HepG2 (cell line): Measurements from ENCODE around the gene CNTD1. TPM values are rescaled to one million over a fixed set of nuclear protein-coding genes. Genes with fewer than 3 reads are reported as not detected.
A peak's percentile ranks its signal among the peaks of the same experiment; 100 is the strongest.

Source experiments
- ATAC-seq: fragments of 200-7000 bp; cut with Tn5 transposase; 3 replicates; pipeline ENCODE4 v1.9.1; 2020; ENCODE audit warnings: mild to moderate bottlenecking, moderate library complexity
- BruUV-seq: library from RNA; stranded (reverse); fragments of 400-500 nt; replicated peaks from 2 replicates; lab custom pipeline; 2021; lab: Mats Ljungman, UMichigan
- CTCF ChIA-PET: fragments of 300-600 bp; formaldehyde crosslinking; extraction: SDS; loops from one replicate; lab custom pipeline; 2021; ENCODE audit warnings: low total read pairs, inconsistent platforms, low intra/inter-chr PET ratio; lab: Yijun Ruan, JAX
- POLR2A ChIA-PET: fragments of 350-600 bp; sonication (Branson Sonifier 250); formaldehyde crosslinking; loops from one replicate; lab custom pipeline; 2020; ENCODE audit warnings: antibody characterized with exemption, inconsistent platforms; lab: Yijun Ruan, JAX
- DNase-seq: peaks from one replicate; pipeline ENCODE4 v3.0.0-alpha.2; 2015; ENCODE audit warnings: low spot score
- FAIRE-seq: peaks from 3 replicates; lab custom pipeline; 2011; peaks lifted over from hg19 to GRCh38; lab: Jason Lieb, UNC
- H2AFZ ChIP-seq: one replicate; pipeline ENCODE4 v1.6.1; 2011; ENCODE audit warnings: low read length, inconsistent platforms
- H3K27ac ChIP-seq: fragments of 300-600 bp; 3 replicates; pipeline ENCODE4 v1.8.0; 2011; ENCODE audit warnings: mixed run types, mild to moderate bottlenecking, mixed read lengths, low read length, inconsistent platforms; ENCODE audit not compliant: insufficient read depth; ENCODE audit errors: extremely low read length
- H3K27me3 ChIP-seq, 2 experiments: fragments of 200-600 bp in 1 of 2; 2 replicates in 1 of 2; 3 replicates in 1 of 2; pipeline versions ENCODE4 v1.6.0 to v1.8.0; 2011; ENCODE audit warnings: low read length in 2 of 2, mild to moderate bottlenecking in 2 of 2, moderate library complexity in 2 of 2, inconsistent platforms in 1 of 2; ENCODE audit not compliant: insufficient read depth in 2 of 2, control insufficient read depth in 1 of 2
- H3K36me3 ChIP-seq, 2 experiments: fragments of 200-600 bp in 1 of 2; replicated peaks in 1 of 2; 2 replicates in 1 of 2; 3 replicates in 1 of 2; pipeline versions ENCODE4 v1.5.1 to v1.8.0; 2011; ENCODE audit warnings: low read length in 2 of 2, inconsistent platforms in 1 of 2; ENCODE audit not compliant: insufficient read depth in 2 of 2, control insufficient read depth in 1 of 2
- H3K4me1 ChIP-seq: 2 replicates; pipeline ENCODE4 v1.5.1; 2012; ENCODE audit warnings: low read length, inconsistent platforms; ENCODE audit not compliant: insufficient read depth
- H3K4me2 ChIP-seq: 2 replicates; pipeline ENCODE4 v1.6.0; 2011; ENCODE audit warnings: low read depth, low read length, inconsistent platforms
- H3K4me3 ChIP-seq, 3 experiments: fragments of 200-600 bp in 1 of 3; sonication (generic), shearing (Covaris generic) in 1 of 3; replicated peaks in 1 of 3; 2 replicates each; pipeline ENCODE4 v1.5.1; 2011 to 2016; ENCODE audit warnings: low read length in 3 of 3, inconsistent platforms in 2 of 3, low read depth in 2 of 3, mild to moderate bottlenecking in 2 of 3, control low read depth in 1 of 3, mixed read lengths in 1 of 3; ENCODE audit not compliant: insufficient read depth in 1 of 3
- H3K79me2 ChIP-seq: one replicate; pipeline ENCODE4 v1.6.1; 2011; ENCODE audit warnings: low read length, inconsistent platforms; ENCODE audit not compliant: insufficient read depth
- H3K9ac ChIP-seq: 2 replicates; pipeline ENCODE4 v1.6.0; 2011; ENCODE audit warnings: mild to moderate bottlenecking, low read depth, low read length, inconsistent platforms; ENCODE audit not compliant: insufficient read depth
- H3K9me3 ChIP-seq: 2 replicates; pipeline ENCODE4 v1.5.1; 2012; ENCODE audit warnings: mild to moderate bottlenecking, low read length
- H4K20me1 ChIP-seq: 2 replicates; pipeline ENCODE4 v1.6.0; 2011; ENCODE audit warnings: inconsistent platforms, mild to moderate bottlenecking, low read length, moderate library complexity; ENCODE audit not compliant: insufficient read depth
- DZIP1 ChIP-seq: sonication (generic); formaldehyde crosslinking; IDR thresholded peaks from 2 replicates; pipeline ENCODE4 v1.5.0; 2020; ENCODE audit warnings: mild to moderate bottlenecking, missing genetic modification reagents
- FOXA3 ChIP-seq: IDR thresholded peaks from 2 replicates; pipeline ENCODE4 v1.6.1; 2016; ENCODE audit warnings: missing genetic modification reagents, missing compliant biosample characterization
- ISL2 ChIP-seq: sonication (generic); formaldehyde crosslinking; IDR thresholded peaks from 2 replicates; pipeline ENCODE4 v1.5.0; 2020; ENCODE audit warnings: missing genetic modification reagents
- ISX ChIP-seq: sonication (generic); formaldehyde crosslinking; conservative IDR thresholded peaks from 2 replicates; pipeline ENCODE4 v1.5.0; 2020; ENCODE audit warnings: missing genetic modification reagents
- JARID2 ChIP-seq: sonication (generic); formaldehyde crosslinking; IDR thresholded peaks from 2 replicates; pipeline ENCODE4 v1.8.1; 2023; ENCODE audit warnings: missing genetic modification reagents, inconsistent platforms; ENCODE audit not compliant: insufficient replicate concordance
- KLF12 ChIP-seq: sonication (generic); formaldehyde crosslinking; IDR thresholded peaks from 2 replicates; pipeline ENCODE4 v1.4.0; 2020; ENCODE audit warnings: missing genetic modification reagents, borderline replicate concordance
- MEIS2 ChIP-seq: sonication (generic); formaldehyde crosslinking; IDR thresholded peaks from 2 replicates; pipeline ENCODE4 v1.9.0; 2021; ENCODE audit warnings: mild to moderate bottlenecking, missing genetic modification reagents
- POGZ ChIP-seq: sonication (generic); formaldehyde crosslinking; IDR thresholded peaks from 2 replicates; pipeline ENCODE4 v1.4.0; 2020; ENCODE audit warnings: mild to moderate bottlenecking, missing genetic modification reagents
- RCOR2 ChIP-seq: IDR thresholded peaks from 2 replicates; pipeline ENCODE4 v1.6.1; 2016; ENCODE audit warnings: missing biosample characterization, missing genetic modification reagents
- REL ChIP-seq: sonication (generic); formaldehyde crosslinking; conservative IDR thresholded peaks from 2 replicates; pipeline ENCODE4 v1.8.0; 2022; ENCODE audit warnings: mild to moderate bottlenecking, missing genetic modification reagents, moderate library complexity
- TEAD2 ChIP-seq: sonication (generic); formaldehyde crosslinking; IDR thresholded peaks from 2 replicates; pipeline ENCODE4 v1.9.0; 2021; ENCODE audit warnings: missing genetic modification reagents
- ZNF33B ChIP-seq: sonication (generic); formaldehyde crosslinking; IDR thresholded peaks from 2 replicates; pipeline ENCODE4 v1.5.1; 2020; ENCODE audit warnings: mild to moderate bottlenecking, missing genetic modification reagents
- ZNF557 ChIP-seq: sonication (generic); formaldehyde crosslinking; IDR thresholded peaks from 2 replicates; pipeline ENCODE4 v1.4.0; 2020; ENCODE audit warnings: missing genetic modification reagents
- ZNF639 ChIP-seq: conservative IDR thresholded peaks from 2 replicates; pipeline ENCODE4 v1.6.1; 2018; ENCODE audit warnings: missing genetic modification reagents
- ZNF710 ChIP-seq: sonication (generic); formaldehyde crosslinking; IDR thresholded peaks from 2 replicates; pipeline ENCODE4 v1.5.0; 2020; ENCODE audit warnings: mild to moderate bottlenecking, missing genetic modification reagents, borderline replicate concordance
- ZNF713 ChIP-seq: sonication (generic); formaldehyde crosslinking; IDR thresholded peaks from 2 replicates; pipeline ENCODE4 v1.4.0; 2020; ENCODE audit warnings: mild to moderate bottlenecking, missing genetic modification reagents
- ZNF766 ChIP-seq: sonication (generic); formaldehyde crosslinking; IDR thresholded peaks from 2 replicates; pipeline ENCODE4 v1.5.0; 2020; ENCODE audit warnings: missing genetic modification reagents, borderline replicate concordance
- WGBS: methylation state at CpG from one replicate; pipeline ENCODE4 v1.1.6; 2017; ENCODE audit warnings: low lambda C conversion rate; 5-methylcytosine and 5-hydroxymethylcytosine counted together
- in situ Hi-C: cut with HindIII; loops from 2 replicates; pipeline ENCODE4 v1.10.0; 2017; ENCODE audit warnings: low pct_unique_long_range_greater_than_20kb; ENCODE audit not compliant: extremely low pct_ligation_motif_present
- intact Hi-C: fragments of 100-400 bp; cut with micrococcal nuclease; formaldehyde crosslinking; loops from one replicate; pipeline ENCODE4 v1.10.0; 2022; ENCODE audit not compliant: unreplicated experiment
- polyA plus RNA-seq, 8 experiments: library from polyadenylated mRNA; depleted of rRNA in 3 of 8; stranded (reverse) in 7 of 8; unstranded in 1 of 8; fragments of >200 nt; fragmentation: Illumina TruSeq in 4 of 8; extraction: Trizol in 4 of 8; gene quantifications; 2 replicates each; pipeline versions ENCODE4 v1.2.1 to v1.2.3, GENCODE V29; 2011 to 2016; ENCODE audit warnings: low read depth in 4 of 8, missing spikeins in 1 of 8, mixed read lengths in 1 of 8; ENCODE audit not compliant: insufficient read depth in 1 of 8
- total RNA-seq, 5 experiments: library from RNA; depleted of rRNA; stranded (reverse); fragments of >200 nt; fragmentation: Illumina TruSeq; extraction: Trizol; gene quantifications; 2 replicates each; pipeline ENCODE4 v1.2.3, GENCODE V29; 2016; ENCODE audit warnings: low read depth in 1 of 5
- TF ChIP-seq, protein P1 (sequence below): IDR thresholded peaks from 2 replicates; pipeline ENCODE4 v1.6.1; 2016; ENCODE audit warnings: low read depth

CNTD1 gene
- total and polyA plus RNA-seq, 2 of the 13 experiments (the other 11 are each of a cell fraction or from before 2014, with no cell fraction given) = 0.11 to 0.15 TPM

DNA sequence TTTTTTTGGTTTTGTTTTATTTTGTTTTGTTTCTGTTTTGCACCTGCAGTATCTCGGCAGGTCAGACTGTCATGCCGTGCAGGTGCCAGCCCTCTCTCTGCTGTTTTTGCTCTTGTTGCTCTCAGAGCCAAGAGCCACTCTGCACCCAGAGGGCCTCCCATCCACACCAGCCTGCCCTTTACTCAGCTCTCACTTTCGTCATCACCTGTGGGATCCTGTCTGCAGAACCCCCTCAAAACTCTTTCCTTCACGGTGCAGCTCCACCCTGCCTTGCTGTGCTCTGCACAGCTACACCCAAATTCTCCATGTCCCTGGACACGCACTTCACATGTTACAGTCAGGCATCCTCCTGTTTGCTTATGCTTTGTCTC lies 54.9 kb downstream of the CNTD1 start:
- no peak overlapping the region for H2AFZ ChIP-seq
- ChIA-PET CTCF (no interaction called here), POLR2A (interaction anchor here (1.1 to 4.1 kb wide), 8 partner anchors 8 to 80 kb away, joined by 3 to 36 read pairs (median 10); partner anchors contain the start of genes AOC2 and VPS25)
- H3K9me3 ChIP-seq = no peaks in the 10 kb centered on the region
- BruUV-seq = no TSS peak
- peaks cover 76% of the 10 kb centered on the region for H3K4me1 ChIP-seq
- intact Hi-C loops = loop anchor here (2.0 kb wide), 1 partner anchor 13 kb away; no protein-coding TSS in a partner anchor
- peaks cover 10% of the 10 kb centered on the region for H3K79me2 ChIP-seq
- peak overlapping the region; percentile 77 for H3K27ac ChIP-seq
- no peaks in the 10 kb centered on the region; a peak in 1 of 5 replicates for H3K36me3 ChIP-seq
- H4K20me1 ChIP-seq = no peaks in the 10 kb centered on the region
- H3K4me3 ChIP-seq = peak overlapping the region; percentile 52 to 71 (median 53); a peak in 4 of 6 replicates
- DNase-seq (no peak), FAIRE-seq (no peak), ATAC-seq (peak; percentile 9)
- H3K4me2 ChIP-seq = peak overlapping the region; percentile 80
- in situ Hi-C loops = no loop called here
- WGBS = 29% methylated on average over 5 of the region's 5 CpGs
- H3K27me3 ChIP-seq = no peaks in the 10 kb centered on the region
- peak overlapping the region; percentile 32 for H3K9ac ChIP-seq
- TF ChIP-seq ZNF766 (CRISPR knock-in tag) (no peak), KLF12 (CRISPR knock-in tag) (0 out of 2 replicates have a peak, but pooled peaks have one; percentile 21), ISX (no peak), ZNF557 (CRISPR knock-in tag) (no peak), ZNF713 (CRISPR knock-in tag) (no peak), ISL2 (CRISPR knock-in tag) (no peak), ZNF639 (CRISPR knock-in tag) (no peak), POGZ (CRISPR knock-in tag) (no peak), REL (CRISPR knock-in tag) (no peak), MEIS2 (0 out of 2 replicates have a peak, but pooled peaks have one; percentile 32), ZNF33B (CRISPR knock-in tag) (no peak), TEAD2 (CRISPR knock-in tag) (no peak), JARID2 (CRISPR knock-in tag) (no peak), ZNF710 (CRISPR knock-in tag) (no peak), RCOR2 (CRISPR knock-in tag) (no peak), DZIP1 (CRISPR knock-in tag) (no peak), FOXA3 (CRISPR knock-in tag) (no peak)
- TF ChIP-seq, protein P1, sequence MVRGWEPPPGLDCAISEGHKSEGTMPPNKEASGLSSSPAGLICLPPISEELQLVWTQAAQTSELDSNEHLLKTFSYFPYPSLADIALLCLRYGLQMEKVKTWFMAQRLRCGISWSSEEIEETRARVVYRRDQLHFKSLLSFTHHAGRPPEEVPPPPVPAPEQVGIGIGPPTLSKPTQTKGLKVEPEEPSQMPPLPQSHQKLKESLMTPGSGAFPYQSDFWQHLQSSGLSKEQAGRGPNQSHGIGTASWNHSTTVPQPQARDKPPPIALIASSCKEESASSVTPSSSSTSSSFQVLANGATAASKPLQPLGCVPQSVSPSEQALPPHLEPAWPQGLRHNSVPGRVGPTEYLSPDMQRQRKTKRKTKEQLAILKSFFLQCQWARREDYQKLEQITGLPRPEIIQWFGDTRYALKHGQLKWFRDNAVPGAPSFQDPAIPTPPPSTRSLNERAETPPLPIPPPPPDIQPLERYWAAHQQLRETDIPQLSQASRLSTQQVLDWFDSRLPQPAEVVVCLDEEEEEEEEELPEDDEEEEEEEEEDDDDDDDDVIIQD (CRISPR knock-in tag) = no peak
